Renal pelvis (tissue), 12 donors: ENCODE results near the gene KCNIP4. TPM values are rescaled to one million over a fixed set of nuclear protein-coding genes. Genes with fewer than 3 reads are reported as not detected.
"Not testable (repeated sequence)": the region's sequence is repeated elsewhere in the genome, so short reads cannot be mapped to it uniquely, and the experiment has no call there.

Experiments
- DNase-seq: peaks from one replicate; pipeline ENCODE4 v3.0.0-alpha.2; 2013
- long read RNA-seq, 16 experiments: transcript quantifications; one replicate each; lab custom pipeline, GENCODE V29; 2026
- polyA plus RNA-seq, 3 donors: library from polyadenylated mRNA; unstranded; fragments of 120-200 nt; gene quantifications; one replicate each; pipeline ENCODE4 v1.2.1, GENCODE V29; 2013; ENCODE audit not compliant: insufficient read length in 3 of 3

Gene KCNIP4
- polyA plus RNA-seq = 10 to 100 TPM in 2 of 3 donors, 1 to 10 TPM in 1; 9.3 to 12.2 (median 11.4) TPM
- long read RNA-seq, donor 1, partial matches to known transcripts = 0 of 1 reads
- long read RNA-seq, donor 1, other reads (novel, unspliced or antisense) = 0 of 1 reads
- long read RNA-seq, donor 2, partial matches to known transcripts = 0 of 3 reads
- long read RNA-seq, donor 2, other reads (novel, unspliced or antisense) = 0 of 3 reads
- long read RNA-seq, donor 3, partial matches to known transcripts = 0 of 2 reads
- long read RNA-seq, donor 3, other reads (novel, unspliced or antisense) = 0 of 2 reads
- long read RNA-seq, donor 4, partial matches to known transcripts = 0 of 3 reads
- long read RNA-seq, donor 4, other reads (novel, unspliced or antisense) = 0 of 3 reads
- long read RNA-seq, donor 5, partial matches to known transcripts = 0 of 1 reads
- long read RNA-seq, donor 5, other reads (novel, unspliced or antisense) = 0 of 1 reads
- long read RNA-seq, donor 6, partial matches to known transcripts = 0 of 5 reads
- long read RNA-seq, donor 6, other reads (novel, unspliced or antisense) = 0 of 5 reads
- long read RNA-seq, donor 7, partial matches to known transcripts = 0 of 3 reads
- long read RNA-seq, donor 7, other reads (novel, unspliced or antisense) = 0 of 3 reads
- long read RNA-seq, donor 8, partial matches to known transcripts = 0 of 1 reads
- long read RNA-seq, donor 8, other reads (novel, unspliced or antisense) = 0 of 1 reads
- long read RNA-seq, donor 9, partial matches to known transcripts = 0 of 3 reads
- long read RNA-seq, donor 9, other reads (novel, unspliced or antisense) = 0 of 3 reads
- long read RNA-seq, donor 10, partial matches to known transcripts = 0 of 2 reads
- long read RNA-seq, donor 10, other reads (novel, unspliced or antisense) = 0 of 2 reads
- long read RNA-seq, donor 11, partial matches to known transcripts = 0 of 2 reads
- long read RNA-seq, donor 11, other reads (novel, unspliced or antisense) = 0 of 2 reads
- long read RNA-seq, donor 12, partial matches to known transcripts = 0 of 2 reads
- long read RNA-seq, donor 12, other reads (novel, unspliced or antisense) = 0 of 2 reads
- long read RNA-seq, donor 13 = 0 reads
- long read RNA-seq, donor 14, transcript KCNIP4-201 (7 exons, 2,168 nt) = major isoform, 6 of 6 reads
- long read RNA-seq, donor 14, partial matches to known transcripts = 0 of 6 reads
- long read RNA-seq, donor 14, other reads (novel, unspliced or antisense) = 0 of 6 reads
- long read RNA-seq, donor 15, partial matches to known transcripts = 0 of 4 reads
- long read RNA-seq, donor 15, other reads (novel, unspliced or antisense) = 0 of 4 reads
- long read RNA-seq, donor 16, partial matches to known transcripts = 0 of 3 reads
- long read RNA-seq, donor 16, other reads (novel, unspliced or antisense) = 0 of 3 reads

- peak; percentile 33 for DNase-seq
Observed at GRCh38 chr4:21948347-21949072, at the start of gene KCNIP4. Gene KCNIP4 (minus strand): TSS chr4:21948772.

GRCh38 chr4:21996618-21997017 lies 48.0 kb upstream of the KCNIP4 start:
- DNase-seq = not testable (repeated sequence)

- no peak for DNase-seq
Observed at GRCh38 chr4:21992330-21992729, 43.8 kb upstream of the KCNIP4 start.

GRCh38 chr4:21991562-21991961 lies 43.0 kb upstream of the KCNIP4 start:
- DNase-seq = no peak

- no peak for DNase-seq
Observed at GRCh38 chr4:21991050-21991449, 42.5 kb upstream of the KCNIP4 start.

- DNase-seq = no peak
Observed at GRCh38 chr4:21989351-21989750, 40.8 kb upstream of the KCNIP4 start.

GRCh38 chr4:21986307-21986706 lies 37.7 kb upstream of the KCNIP4 start:
- no peak for DNase-seq

GRCh38 chr4:21982087-21982486 lies 33.5 kb upstream of the KCNIP4 start:
- DNase-seq = no peak

- DNase-seq = no peak
Observed at GRCh38 chr4:21979196-21979595, 30.6 kb upstream of the KCNIP4 start.

GRCh38 chr4:21976166-21976565 lies 27.6 kb upstream of the KCNIP4 start:
- no peak for DNase-seq

- no peak for DNase-seq
Observed at GRCh38 chr4:21973850-21974249, 25.3 kb upstream of the KCNIP4 start.

GRCh38 chr4:21964762-21965319 lies 16.3 kb upstream of the KCNIP4 start:
- no peak for DNase-seq

- no peak for DNase-seq
Observed at GRCh38 chr4:21962691-21963090, 14.1 kb upstream of the KCNIP4 start.

- DNase-seq = no peak
Observed at GRCh38 chr4:21960793-21961192, 12.2 kb upstream of the KCNIP4 start.

- peak; percentile 31 for DNase-seq
Observed at GRCh38 chr4:21954916-21955315, 6.3 kb upstream of the KCNIP4 start.

- DNase-seq = no peak
Observed at GRCh38 chr4:21953653-21954052, 5.1 kb upstream of the KCNIP4 start.

- no peak for DNase-seq
Observed at GRCh38 chr4:21952549-21952948, 4.0 kb upstream of the KCNIP4 start.

GRCh38 chr4:21949073-21949457 lies 493 bp upstream of the KCNIP4 start:
- no peak for DNase-seq

- no peak for DNase-seq
Observed at GRCh38 chr4:21947791-21948346, 703 bp downstream of the KCNIP4 start.

- DNase-seq = no peak
Observed at GRCh38 chr4:21946858-21947257, 1.7 kb downstream of the KCNIP4 start.
